OCI-LY3 (cell line): Measurements from ENCODE around the gene RNGTT.

ENCODE experiments used
- CTCF ChIP-seq: fragments of 200-600, 300-600 bp; sonication (generic); IDR thresholded peaks from 2 replicates; pipeline ENCODE4 v1.5.1; 2014; ENCODE audit warnings: antibody characterized with exemption, low read length, low read depth
- EZH2phosphoT487 ChIP-seq: fragments of 200-600 bp; shearing (Covaris generic); IDR thresholded peaks from 2 replicates; pipeline ENCODE4 v1.6.1; 2018; ENCODE audit warnings: antibody characterized with exemption, mixed run types, low read depth

- TF ChIP-seq CTCF, result peak; percentile 7; the same call in 1 of the 2 replicates
- no peak for TF ChIP-seq EZH2phosphoT487
Measured at GRCh38 chr6:88983532-88983931, 20.1 kb upstream of the RNGTT start.
